HG02970 (cell line): Measurements from ENCODE around the gene CD226.
"Not testable (repeated sequence)": the region's sequence is repeated elsewhere in the genome, so short reads cannot be mapped to it uniquely, and the experiment has no call there.

Source experiments
- ATAC-seq: cut with Tn5 transposase; IDR thresholded peaks from one replicate; pipeline ENCODE4 v1.9.1; 2021; ENCODE audit warnings: mild to moderate bottlenecking, moderate library complexity, moderate number of reproducible peaks; ENCODE audit not compliant: unreplicated experiment, low FRiP score

Gene CD226

GRCh38 chr18:69947361-69948133, at the start of gene CD226:
Gene CD226, minus strand, starts transcription at chr18:69947873. Its CDS starts 467 bp downstream, at chr18:69947406.
- no peak for ATAC-seq

- no peak for ATAC-seq
Observed at GRCh38 chr18:69996951-69997798, 49.5 kb upstream of the CD226 start.

GRCh38 chr18:69996417-69996816, 48.7 kb upstream of the CD226 start:
- no peak for ATAC-seq

GRCh38 chr18:69995774-69996173, 48.1 kb upstream of the CD226 start:
- ATAC-seq = no peak

DNA sequence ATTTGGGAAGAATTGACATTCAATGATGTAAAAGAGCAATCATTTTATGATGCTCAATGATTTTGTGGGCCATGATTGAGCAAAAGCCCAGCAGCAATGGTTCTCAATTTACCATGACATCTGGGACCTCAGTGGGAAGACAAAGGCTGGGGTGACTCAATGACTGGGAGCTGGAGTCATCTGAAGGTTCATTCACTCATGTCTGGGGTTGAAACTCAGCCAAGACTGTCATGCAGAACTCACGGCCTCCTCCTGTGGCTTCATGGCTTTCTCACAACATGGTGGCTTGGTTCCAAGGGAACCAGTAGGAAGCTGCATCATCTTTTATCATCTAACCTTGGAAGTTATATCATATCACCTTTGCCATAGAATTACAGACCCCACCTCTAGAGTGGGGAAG, 45.1 kb upstream of the CD226 start:
- no peak for ATAC-seq

DNA sequence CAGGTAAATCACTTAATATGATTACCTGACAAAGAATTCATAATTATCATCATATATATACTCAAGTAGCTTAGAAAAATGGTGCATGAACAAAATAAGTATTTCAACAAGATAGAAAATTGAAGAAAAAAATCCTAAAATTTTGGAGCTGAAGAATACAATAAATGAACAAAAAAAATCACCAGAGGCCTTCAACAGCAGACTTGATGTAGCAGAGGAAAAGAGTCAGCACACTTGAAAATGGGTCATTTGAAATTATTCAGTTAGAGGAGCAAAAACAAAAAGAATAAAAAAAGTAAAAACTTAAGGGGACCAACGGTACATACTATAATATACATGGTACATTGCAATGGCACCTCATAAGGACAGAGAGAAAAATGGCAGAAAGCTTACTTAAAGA, 40.2 kb upstream of the CD226 start:
- ATAC-seq = no peak

- no peak for ATAC-seq
Observed at GRCh38 chr18:69985239-69985638, 37.6 kb upstream of the CD226 start.

DNA sequence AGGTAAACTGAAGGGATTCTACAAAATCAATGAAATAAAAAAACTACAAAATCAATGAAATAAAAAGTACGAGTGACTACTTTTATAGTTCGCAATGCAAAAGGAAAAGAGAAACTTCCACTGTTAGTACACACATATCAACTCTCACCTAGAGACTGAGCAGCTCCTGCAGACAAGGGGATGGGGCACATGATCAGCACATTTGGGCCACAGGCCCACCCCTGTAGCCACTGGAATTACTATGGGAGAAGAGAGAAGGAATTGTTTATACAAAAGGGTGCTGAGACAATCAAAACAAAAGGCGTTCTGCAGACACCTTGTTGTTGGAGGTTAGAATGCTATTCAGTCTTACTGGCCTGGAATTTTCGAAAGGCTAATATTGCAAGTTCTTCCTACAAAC, 34.7 kb upstream of the CD226 start:
- ATAC-seq = no peak

DNA sequence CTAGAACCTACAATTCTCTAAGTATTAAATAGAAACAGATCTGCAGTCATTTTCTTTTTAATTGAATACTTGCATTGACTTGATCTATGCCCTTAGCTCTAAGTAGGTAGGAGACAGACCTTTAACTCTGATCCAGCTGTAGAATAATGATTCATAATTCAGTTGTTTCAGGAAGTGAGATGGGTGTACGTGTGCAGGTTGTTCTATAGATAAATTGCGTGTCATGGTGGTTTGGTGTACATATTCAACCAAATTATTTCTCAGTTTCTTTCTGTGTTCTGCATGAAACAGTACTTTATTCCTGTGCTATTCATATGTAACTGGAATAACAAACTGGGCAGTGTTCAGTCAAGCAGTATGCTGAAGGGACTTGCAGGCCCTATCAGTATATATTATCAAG, 34.3 kb upstream of the CD226 start:
- no peak for ATAC-seq

- ATAC-seq = no peak
Observed at GRCh38 chr18:69980982-69981804, 33.5 kb upstream of the CD226 start.

- no peak for ATAC-seq
Observed at GRCh38 chr18:69980509-69980908, 32.8 kb upstream of the CD226 start.

DNA sequence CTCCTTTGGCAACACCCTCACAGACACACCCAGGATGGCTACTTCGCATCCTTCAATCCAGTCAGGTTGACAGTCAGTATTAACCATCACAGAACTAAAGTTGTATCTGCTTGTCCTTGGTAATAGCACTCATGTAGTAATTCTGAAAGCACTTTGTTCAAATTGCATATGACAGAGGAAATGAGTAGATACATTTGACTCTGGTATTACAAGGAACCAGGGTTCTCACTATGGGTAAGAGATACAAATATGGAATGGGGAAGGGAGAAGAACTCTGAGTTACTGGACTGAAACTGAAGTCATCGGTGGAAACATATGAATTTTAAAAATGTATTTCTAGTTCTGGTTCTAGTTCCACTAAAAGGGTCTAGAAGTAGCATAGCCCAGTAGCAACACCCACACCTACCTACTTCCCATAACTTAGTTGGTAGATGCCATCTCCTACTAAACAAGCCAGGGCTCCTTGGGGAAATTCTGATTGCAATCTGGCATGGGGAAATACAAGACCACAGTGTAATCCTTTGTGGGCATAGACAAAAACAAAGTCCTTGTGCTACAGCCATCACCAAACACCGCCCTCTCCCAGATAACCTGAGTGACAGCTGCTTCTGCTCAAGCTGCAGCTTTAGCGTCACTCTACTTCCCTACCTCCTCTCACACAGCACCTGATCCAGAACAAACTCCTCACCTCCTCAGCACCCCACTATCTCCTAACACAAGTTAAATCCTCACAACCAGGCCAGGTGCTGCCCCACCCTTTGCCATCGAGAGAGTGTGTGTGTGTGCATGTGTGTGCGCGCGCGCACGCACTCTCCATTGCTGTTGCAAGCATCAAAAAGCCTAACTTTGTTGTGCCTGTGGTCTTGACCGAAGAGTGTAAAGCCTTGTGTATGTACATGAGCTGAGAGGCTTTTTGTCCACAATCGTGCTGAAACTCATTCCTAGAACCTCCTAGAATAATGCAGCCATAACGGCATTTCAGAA, 31.4 kb upstream of the CD226 start:
- no peak for ATAC-seq

GRCh38 chr18:69975294-69975693, 27.6 kb upstream of the CD226 start:
- not testable (repeated sequence) for ATAC-seq

DNA sequence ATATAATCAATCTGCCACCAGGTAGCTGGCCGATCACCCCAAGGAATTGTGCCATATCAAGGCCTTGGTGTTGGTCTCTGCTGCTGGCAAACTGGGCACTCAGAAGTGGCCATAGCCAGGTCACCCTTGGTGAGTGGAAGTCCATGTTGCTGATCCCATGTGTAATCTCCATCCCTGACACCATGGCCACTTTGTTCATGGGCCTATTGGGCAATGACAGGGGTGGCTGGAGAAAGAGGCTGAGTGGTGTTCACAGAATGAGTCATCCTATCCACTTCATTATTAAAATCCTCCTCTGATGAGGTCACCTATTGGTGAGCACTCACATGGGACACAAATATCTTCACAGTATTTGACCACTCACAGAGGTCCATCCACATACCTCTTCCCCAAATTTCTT, 26.7 kb upstream of the CD226 start:
- no peak for ATAC-seq

- ATAC-seq = no peak
Observed at GRCh38 chr18:69969491-69969890, 21.8 kb upstream of the CD226 start.

DNA sequence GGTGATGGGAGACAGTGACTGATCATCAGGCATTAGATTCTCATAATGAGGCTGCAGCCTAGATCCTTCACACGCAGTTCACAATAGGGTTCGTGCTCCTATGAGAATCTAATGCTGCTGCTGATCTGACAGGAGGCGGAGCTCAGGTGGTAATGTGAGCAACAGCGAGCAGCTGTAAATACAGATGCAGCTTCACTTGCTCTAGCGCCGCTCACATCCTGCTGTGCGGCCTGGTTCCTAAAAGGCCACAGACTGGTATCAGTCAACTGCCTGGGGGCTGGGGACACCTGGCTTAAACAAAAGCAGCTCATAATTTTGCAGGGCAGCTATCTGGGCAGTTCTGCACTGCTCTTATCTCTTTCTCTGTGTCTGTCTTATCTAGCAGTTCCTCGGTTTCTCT, 20.4 kb upstream of the CD226 start:
- no peak for ATAC-seq

DNA sequence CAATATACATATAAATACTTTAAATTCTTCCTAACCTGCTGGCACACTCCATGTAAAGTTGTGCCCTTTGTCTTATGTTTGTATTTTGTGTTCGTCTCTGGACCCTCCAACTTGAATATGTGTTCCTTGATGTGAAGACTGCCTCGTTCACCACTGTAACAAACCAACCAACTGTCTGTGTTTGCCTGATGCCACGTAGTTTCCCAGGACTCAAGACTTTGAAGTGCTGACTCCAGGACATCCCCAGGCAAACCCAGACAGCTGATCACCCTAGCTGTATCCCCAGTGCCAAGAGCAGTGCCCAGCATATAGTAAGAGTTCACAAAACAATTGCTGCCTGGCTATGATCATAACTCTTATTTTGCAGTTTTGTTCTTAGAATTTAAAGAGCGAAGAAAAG, 15.5 kb upstream of the CD226 start:
- no peak for ATAC-seq

GRCh38 chr18:69961718-69962117, 14.0 kb upstream of the CD226 start:
- no peak for ATAC-seq

DNA sequence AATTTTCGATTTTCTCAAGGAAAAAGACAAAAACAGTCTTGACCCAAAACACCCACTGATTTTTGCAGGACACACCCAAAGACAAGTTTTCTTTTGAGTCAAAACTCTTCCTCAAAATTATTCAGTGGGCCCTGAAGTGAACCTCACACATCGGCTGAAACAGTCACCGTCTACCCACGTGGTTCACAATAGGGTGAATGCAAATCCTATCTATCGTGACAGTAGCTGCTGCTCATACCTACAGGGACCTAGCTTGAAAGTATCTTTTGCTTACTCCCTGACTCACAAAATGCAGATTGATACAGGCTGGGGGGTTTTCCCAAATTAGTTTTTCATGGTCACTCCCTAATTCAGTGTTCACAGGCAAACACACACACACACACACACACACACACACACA, 10.7 kb upstream of the CD226 start:
- ATAC-seq = no peak

DNA sequence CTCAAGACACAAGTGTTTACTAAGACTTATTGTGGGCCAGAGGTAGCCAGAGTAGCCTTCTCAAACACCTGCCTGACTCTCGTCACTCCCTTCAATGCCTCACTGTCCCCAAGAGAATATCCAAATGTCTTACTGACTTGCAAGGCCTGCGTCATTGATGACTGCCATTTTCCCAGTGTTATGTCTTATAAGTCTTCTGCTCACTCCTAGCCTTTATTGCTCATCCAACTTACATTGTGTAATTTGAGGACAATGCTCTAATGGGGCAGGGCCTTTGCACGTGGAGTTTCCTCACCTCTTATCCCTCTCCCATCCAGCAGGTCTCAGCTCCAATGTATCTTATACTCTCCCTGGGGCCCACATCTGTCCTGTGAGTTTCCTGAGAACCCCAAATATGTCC, 10.1 kb upstream of the CD226 start:
- ATAC-seq = no peak
